Measurements from ENCODE around the gene HSPA1A. TPM values are rescaled to one million over a fixed set of nuclear protein-coding genes. Genes with fewer than 3 reads are reported as not detected.
"Not testable (repeated sequence)": the region's sequence is repeated elsewhere in the genome, so short reads cannot be mapped to it uniquely, and the experiment has no call there.

HSPA1A gene
- polyA plus RNA-seq, 12 donors: 47.4 to 110 (median 62.3) TPM; not detected in 1

GRCh38 chr6:31859923-31860322 is 44.6 kb downstream of the HSPA1A start:
- no peak for DNase-seq

DNA sequence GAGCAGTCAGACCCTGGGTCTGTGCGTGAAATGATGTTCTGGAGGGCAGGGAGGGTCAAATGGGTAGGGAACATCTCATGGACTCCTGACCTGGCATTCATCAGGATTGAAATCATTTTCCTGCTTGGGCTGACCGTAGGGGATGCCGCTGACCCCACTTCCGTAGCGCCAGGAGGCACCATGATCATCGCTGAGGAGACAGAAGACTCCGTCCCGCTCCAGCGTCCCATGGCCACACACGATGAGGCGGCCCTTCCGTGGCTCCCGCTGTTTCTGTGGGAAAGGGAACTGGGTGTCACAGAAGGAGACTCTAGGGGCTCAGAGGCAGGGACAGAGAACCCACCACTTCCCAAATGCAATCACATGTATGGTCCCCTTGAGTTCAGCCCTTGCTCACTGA is 45.0 kb downstream of the HSPA1A start:
- no peak for DNase-seq

- no peak for DNase-seq
These were observed 45.8 kb downstream of the HSPA1A start for GRCh38 chr6:31861150-31861549.

GRCh38 chr6:31861919-31862343 is 46.6 kb downstream of the HSPA1A start:
- no peak for DNase-seq

- DNase-seq: peak; percentile 99
These were observed 47.2 kb downstream of the HSPA1A start, which contains the start of gene NEU1 for GRCh38 chr6:31862344-31863235. Gene NEU1 (minus strand): TSS chr6:31862821. CDS start chr6:31862776, 45 bp downstream.

DNA sequence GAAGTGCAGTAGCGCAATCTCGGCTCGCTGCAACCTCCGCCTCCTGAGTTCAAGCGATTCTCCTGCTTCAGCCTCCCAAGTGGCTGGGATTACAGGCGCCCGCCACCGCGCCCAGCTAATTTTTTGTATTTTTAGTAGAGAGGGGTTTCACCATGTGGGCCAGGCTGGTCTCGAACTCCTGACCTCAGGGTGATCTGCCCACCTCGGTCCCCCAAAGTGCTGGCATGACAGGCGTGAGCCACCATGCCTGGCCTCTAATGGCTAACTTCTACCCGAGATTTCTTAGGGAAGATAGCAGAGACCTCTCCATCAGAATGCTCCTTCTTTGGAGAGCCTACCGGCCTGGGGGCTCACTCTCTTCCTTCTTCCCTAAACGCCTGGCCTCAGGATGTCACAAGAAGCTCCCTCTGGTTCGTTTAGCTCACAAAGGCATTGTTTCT is 48.8 kb downstream of the HSPA1A start:
- not testable (repeated sequence) for DNase-seq

GRCh38 chr6:31864818-31865204 is 49.5 kb downstream of the HSPA1A start:
- no peak for DNase-seq

DNA sequence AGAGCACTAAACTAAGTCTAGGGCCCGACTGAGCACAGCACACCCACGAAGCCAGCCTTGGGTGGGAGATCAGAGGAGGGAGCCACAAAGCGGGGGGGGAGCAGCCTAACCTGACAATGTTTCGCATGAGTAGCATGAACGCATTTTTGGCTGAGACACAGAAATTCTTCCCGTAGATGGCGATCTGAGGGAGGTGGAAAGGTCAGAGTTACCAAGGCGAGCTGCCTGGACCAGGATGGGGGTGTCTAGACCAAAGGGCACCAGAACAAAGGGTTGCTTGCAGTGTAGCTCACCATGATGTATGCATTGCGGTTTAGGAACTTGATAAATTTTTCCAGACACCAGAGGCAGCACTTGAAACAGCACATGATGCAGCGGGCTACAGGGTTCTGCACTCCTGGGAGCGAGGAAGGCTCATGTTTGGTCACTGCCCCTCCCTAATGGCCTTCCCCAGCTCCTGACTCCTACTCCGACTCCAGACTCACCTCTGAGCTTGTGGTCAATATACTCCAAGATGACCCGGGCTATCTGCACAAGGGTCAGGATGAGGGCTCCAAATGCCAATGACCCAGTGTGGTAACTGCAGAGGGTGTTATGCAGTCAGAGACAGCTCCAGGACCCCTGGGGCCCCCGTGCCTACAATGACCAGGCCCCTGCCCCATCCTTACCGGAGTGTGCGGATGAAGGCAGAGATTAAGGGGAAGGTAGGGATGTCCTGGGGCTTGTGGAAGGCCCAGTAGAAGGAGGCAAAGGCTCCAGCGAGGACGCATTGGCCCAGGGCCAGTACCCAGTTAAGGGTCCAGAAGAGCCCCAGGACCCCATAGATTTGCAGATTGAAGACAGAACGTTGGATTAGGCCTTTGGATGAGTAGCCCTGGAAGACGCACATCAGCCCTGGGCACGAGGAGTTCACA is 50.1 kb downstream of the HSPA1A start:
- DNase-seq: no peak

Other genes with a start within 250 kb of the HSPA1A start
- 1 to 10 TPM in 1 of 12 donors, under 1 TPM in 5, not detected in 6; 0.13 to 2.6 (median 0.33) TPM for gene LTA, start 243.3 kb upstream of the HSPA1A start, polyA plus RNA-seq (ENCODE audit: insufficient read length in 12 of 12)
- 1 to 10 TPM in 1 of 12 donors, under 1 TPM in 8, not detected in 3; 0.11 to 1.5 (median 0.33) TPM for gene TNF, start 240.0 kb upstream of the HSPA1A start, polyA plus RNA-seq (ENCODE audit: insufficient read length in 12 of 12)
- gene LTB, start 233.1 kb upstream of the HSPA1A start, polyA plus RNA-seq (ENCODE audit: insufficient read length in 12 of 12): 10 to 100 TPM in 1 of 12 donors, 1 to 10 TPM in 7, under 1 TPM in 2, not detected in 2; 0.57 to 23.4 (median 1.3) TPM
- 10 to 100 TPM in 2 of 12 donors, 1 to 10 TPM in 8, not detected in 2; 3.9 to 24.6 (median 5.9) TPM for gene LST1, start 229.3 kb upstream of the HSPA1A start, polyA plus RNA-seq (ENCODE audit: insufficient read length in 12 of 12)
- gene NCR3, start 222.5 kb upstream of the HSPA1A start, polyA plus RNA-seq (ENCODE audit: insufficient read length in 12 of 12): under 1 TPM in 6 of 12 donors, not detected in 6; 0.22 to 0.63 (median 0.25) TPM
- 10 to 100 TPM in 11 of 12 donors, not detected in 1; 12.8 to 39.9 (median 18.8) TPM for gene AIF1, start 200.3 kb upstream of the HSPA1A start, polyA plus RNA-seq (ENCODE audit: insufficient read length in 12 of 12)
- gene PRRC2A, start 194.8 kb upstream of the HSPA1A start, polyA plus RNA-seq (ENCODE audit: insufficient read length in 12 of 12): 100 to 1,000 TPM; 104 to 352 (median 123) TPM
- gene BAG6, start 162.9 kb upstream of the HSPA1A start, polyA plus RNA-seq (ENCODE audit: insufficient read length in 12 of 12): 100 to 1,000 TPM in 11 of 12 donors, not detected in 1; 153 to 248 (median 195) TPM
- 1 to 10 TPM in 10 of 12 donors, not detected in 2; 3.4 to 9.7 (median 4.8) TPM for gene APOM, start 159.6 kb upstream of the HSPA1A start, polyA plus RNA-seq (ENCODE audit: insufficient read length in 12 of 12)
- gene C6orf47, start 154.8 kb upstream of the HSPA1A start, polyA plus RNA-seq (ENCODE audit: insufficient read length in 12 of 12): 10 to 100 TPM in 11 of 12 donors, not detected in 1; 10.9 to 15.8 (median 12.5) TPM
- 10 to 100 TPM in 11 of 12 donors, not detected in 1; 12.1 to 25.8 (median 13.5) TPM for gene GPANK1, start 150.5 kb upstream of the HSPA1A start, polyA plus RNA-seq (ENCODE audit: insufficient read length in 12 of 12)
- 100 to 1,000 TPM in 11 of 12 donors, not detected in 1; 121 to 202 (median 144) TPM for gene CSNK2B, start 149.5 kb upstream of the HSPA1A start, polyA plus RNA-seq (ENCODE audit: insufficient read length in 12 of 12)
- 10 to 100 TPM in 9 of 12 donors, 1 to 10 TPM in 2, not detected in 1; 6.1 to 27.9 (median 14.2) TPM for gene LY6G5B, start 145.6 kb upstream of the HSPA1A start, polyA plus RNA-seq (ENCODE audit: insufficient read length in 12 of 12)
- gene LY6G5C, start 134.5 kb upstream of the HSPA1A start, polyA plus RNA-seq (ENCODE audit: insufficient read length in 12 of 12): 1 to 10 TPM in 10 of 12 donors, not detected in 2; 1.2 to 6.4 (median 3.2) TPM
- gene ABHD16A, start 112.2 kb upstream of the HSPA1A start, polyA plus RNA-seq (ENCODE audit: insufficient read length in 12 of 12): 10 to 100 TPM in 11 of 12 donors, not detected in 1; 35.4 to 54.1 (median 43.1) TPM
- gene LY6G6F, start 108.7 kb upstream of the HSPA1A start, polyA plus RNA-seq (ENCODE audit: insufficient read length in 12 of 12): under 1 TPM in 1 of 12 donors, not detected in 11; 0.27 TPM
- 1 to 10 TPM in 1 of 12 donors, under 1 TPM in 5, not detected in 6; 0.50 to 1.1 (median 0.75) TPM for gene LY6G6D, start 100.2 kb upstream of the HSPA1A start, polyA plus RNA-seq (ENCODE audit: insufficient read length in 12 of 12)
- 1 to 10 TPM in 3 of 12 donors, under 1 TPM in 4, not detected in 5; 0.28 to 6.6 (median 0.63) TPM for gene LY6G6C, start 93.8 kb upstream of the HSPA1A start, polyA plus RNA-seq (ENCODE audit: insufficient read length in 12 of 12)
- 1 to 10 TPM in 2 of 12 donors, under 1 TPM in 8, not detected in 2; 0.49 to 1.7 (median 0.63) TPM for gene MPIG6B, start 92.2 kb upstream of the HSPA1A start, polyA plus RNA-seq (ENCODE audit: insufficient read length in 12 of 12)
- gene DDAH2, start 86.2 kb upstream of the HSPA1A start, polyA plus RNA-seq (ENCODE audit: insufficient read length in 12 of 12): 100 to 1,000 TPM in 8 of 12 donors, 10 to 100 TPM in 3, not detected in 1; 89.7 to 152 (median 108) TPM
- gene CLIC1, start 79.0 kb upstream of the HSPA1A start, polyA plus RNA-seq (ENCODE audit: insufficient read length in 12 of 12): 100 to 1,000 TPM in 11 of 12 donors, not detected in 1; 100 to 194 (median 129) TPM
- 10 to 100 TPM in 6 of 12 donors, 1 to 10 TPM in 5, not detected in 1; 7.4 to 32.2 (median 13.8) TPM for gene MSH5, start 75.5 kb upstream of the HSPA1A start, polyA plus RNA-seq (ENCODE audit: insufficient read length in 12 of 12)
- gene SAPCD1, start 52.9 kb upstream of the HSPA1A start, polyA plus RNA-seq (ENCODE audit: insufficient read length in 12 of 12): 10 to 100 TPM in 1 of 12 donors, 1 to 10 TPM in 9, not detected in 2; 1.6 to 10.7 (median 2.4) TPM
- gene VWA7, start 38.2 kb upstream of the HSPA1A start, polyA plus RNA-seq (ENCODE audit: insufficient read length in 12 of 12): 1 to 10 TPM in 10 of 12 donors, not detected in 2; 1.1 to 4.1 (median 2.1) TPM
- gene VARS1, start 19.8 kb upstream of the HSPA1A start, polyA plus RNA-seq (ENCODE audit: insufficient read length in 12 of 12): 10 to 100 TPM in 11 of 12 donors, not detected in 1; 38.6 to 60.8 (median 45.0) TPM
- gene LSM2, start 8.6 kb upstream of the HSPA1A start, polyA plus RNA-seq (ENCODE audit: insufficient read length in 12 of 12): 10 to 100 TPM in 11 of 12 donors, not detected in 1; 47.5 to 67.9 (median 58.6) TPM
- gene HSPA1L, start 260 bp upstream of the HSPA1A start, polyA plus RNA-seq (ENCODE audit: insufficient read length in 12 of 12): 1 to 10 TPM in 10 of 12 donors, not detected in 2; 3.6 to 5.5 (median 4.5) TPM
- gene HSPA1B, start 12.2 kb downstream of the HSPA1A start, polyA plus RNA-seq (ENCODE audit: insufficient read length in 12 of 12): 1,000 to 10,000 TPM in 1 of 12 donors, 100 to 1,000 TPM in 2, 10 to 100 TPM in 9; 28.3 to 1,034 (median 49.7) TPM
- gene NEU1, start 47.3 kb downstream of the HSPA1A start, polyA plus RNA-seq (ENCODE audit: insufficient read length in 12 of 12): 10 to 100 TPM in 11 of 12 donors, not detected in 1; 14.6 to 32.7 (median 16.0) TPM
- gene SLC44A4, start 63.5 kb downstream of the HSPA1A start, polyA plus RNA-seq (ENCODE audit: insufficient read length in 12 of 12): 10 to 100 TPM in 1 of 12 donors, under 1 TPM in 9, not detected in 2; 0.09 to 25.0 (median 0.23) TPM
- gene EHMT2, start 82.2 kb downstream of the HSPA1A start, polyA plus RNA-seq (ENCODE audit: insufficient read length in 12 of 12): 10 to 100 TPM in 11 of 12 donors, not detected in 1; 26.0 to 62.8 (median 31.4) TPM
- gene ZBTB12, start 86.5 kb downstream of the HSPA1A start, polyA plus RNA-seq (ENCODE audit: insufficient read length in 12 of 12): 10 to 100 TPM in 5 of 12 donors, 1 to 10 TPM in 6, not detected in 1; 7.5 to 17.3 (median 9.7) TPM
- 10 to 100 TPM in 1 of 12 donors, 1 to 10 TPM in 10, not detected in 1; 4.3 to 21.2 (median 6.9) TPM for gene C2, start 112.2 kb downstream of the HSPA1A start, polyA plus RNA-seq (ENCODE audit: insufficient read length in 12 of 12)
- 1 to 10 TPM in 9 of 12 donors, under 1 TPM in 1, not detected in 2; 0.97 to 5.8 (median 1.6) TPM for gene CFB, start 130.6 kb downstream of the HSPA1A start, polyA plus RNA-seq (ENCODE audit: insufficient read length in 12 of 12)
- 10 to 100 TPM in 11 of 12 donors, not detected in 1; 54.1 to 83.6 (median 59.8) TPM for gene NELFE, start 143.4 kb downstream of the HSPA1A start, polyA plus RNA-seq (ENCODE audit: insufficient read length in 12 of 12)
- gene SKIC2, start 143.6 kb downstream of the HSPA1A start, polyA plus RNA-seq (ENCODE audit: insufficient read length in 12 of 12): 10 to 100 TPM in 11 of 12 donors, not detected in 1; 15.5 to 39.5 (median 28.6) TPM
- gene DXO, start 156.6 kb downstream of the HSPA1A start, polyA plus RNA-seq (ENCODE audit: insufficient read length in 12 of 12): 10 to 100 TPM in 11 of 12 donors, not detected in 1; 10.8 to 28.9 (median 16.1) TPM
- 10 to 100 TPM in 5 of 12 donors, 1 to 10 TPM in 5, not detected in 2; 4.4 to 20.3 (median 10.1) TPM for gene C4A, start 166.5 kb downstream of the HSPA1A start, polyA plus RNA-seq (ENCODE audit: insufficient read length in 12 of 12)
- 10 to 100 TPM in 8 of 12 donors, 1 to 10 TPM in 3, not detected in 1; 7.2 to 23.8 (median 12.3) TPM for gene C4B, start 199.3 kb downstream of the HSPA1A start, polyA plus RNA-seq (ENCODE audit: insufficient read length in 12 of 12)
- gene CYP21A2, start 222.9 kb downstream of the HSPA1A start, polyA plus RNA-seq (ENCODE audit: insufficient read length in 12 of 12): 1 to 10 TPM in 3 of 12 donors, under 1 TPM in 7, not detected in 2; 0.21 to 1.1 (median 0.50) TPM